GM18867 (cell line): ENCODE data around the gene TAS2R38.
"Not testable (repeated sequence)": the region's sequence is repeated elsewhere in the genome, so short reads cannot be mapped to it uniquely, and the experiment has no call there.

Experiments used
- ATAC-seq: cut with Tn5 transposase; IDR thresholded peaks from one replicate; pipeline ENCODE4 v1.9.1; 2021; ENCODE audit warnings: mild to moderate bottlenecking, moderate library complexity; ENCODE audit not compliant: unreplicated experiment

The TAS2R38 gene

GRCh38 chr7:141973673-141974072 lies at the start of gene TAS2R38:
Gene TAS2R38, minus strand, starts transcription at chr7:141973773. Its CDS starts 84 bp downstream, at chr7:141973689.
- no peak for ATAC-seq

- no peak for ATAC-seq
Measured at GRCh38 chr7:142018154-142018553, 44.6 kb upstream of the TAS2R38 start.

DNA sequence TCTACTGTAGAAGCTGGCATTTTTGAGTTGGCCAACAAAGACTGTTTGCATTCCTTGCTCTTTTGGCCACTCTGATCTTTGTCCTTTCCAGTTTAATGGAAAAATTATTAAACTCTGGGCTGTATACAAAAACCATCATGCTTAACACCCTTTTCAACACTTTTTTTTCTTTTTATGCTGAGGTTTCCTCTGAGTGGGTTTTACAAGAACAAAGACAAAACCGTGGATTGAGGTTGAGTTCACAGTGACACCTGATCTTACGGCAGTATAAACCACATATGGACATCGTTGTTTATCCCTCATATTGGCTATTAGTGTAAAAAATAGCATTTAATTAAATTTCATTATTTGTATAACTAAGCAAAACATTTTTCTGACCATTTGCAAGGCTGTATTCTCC lies 43.9 kb upstream of the TAS2R38 start:
- ATAC-seq, result no peak

DNA sequence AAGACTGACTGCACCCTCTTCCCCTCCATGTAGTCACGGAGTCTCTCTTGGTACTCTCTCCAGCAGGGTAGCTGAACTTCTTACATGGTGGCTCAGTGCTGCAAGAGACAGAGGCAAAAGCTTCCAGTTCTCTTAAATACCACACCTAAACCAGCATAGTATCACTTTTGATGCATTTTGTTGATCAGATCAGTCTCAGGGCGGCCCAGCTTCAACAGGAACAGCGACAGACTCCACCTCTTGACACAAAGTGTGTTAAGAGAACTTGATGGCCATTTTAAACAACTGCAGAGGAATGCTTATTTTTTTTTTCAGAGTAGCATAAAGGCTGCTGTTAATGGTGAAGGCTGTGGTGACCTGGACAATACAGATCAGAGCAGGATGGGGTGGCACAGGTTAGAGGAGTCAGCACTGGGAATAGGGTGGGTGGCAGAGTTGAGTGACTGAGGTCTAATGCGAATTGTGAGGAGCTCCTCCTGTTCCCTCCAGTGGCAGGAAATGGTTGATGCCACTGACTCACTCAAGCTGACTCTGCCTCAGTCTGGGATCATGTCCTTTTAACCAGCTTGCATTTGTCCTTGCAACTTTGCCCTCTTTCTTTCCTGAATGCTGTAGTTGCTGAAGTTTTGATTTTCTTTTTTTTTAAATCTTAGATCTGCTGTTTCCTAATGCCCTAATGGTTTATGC lies 39.4 kb upstream of the TAS2R38 start:
- ATAC-seq, result no peak

DNA sequence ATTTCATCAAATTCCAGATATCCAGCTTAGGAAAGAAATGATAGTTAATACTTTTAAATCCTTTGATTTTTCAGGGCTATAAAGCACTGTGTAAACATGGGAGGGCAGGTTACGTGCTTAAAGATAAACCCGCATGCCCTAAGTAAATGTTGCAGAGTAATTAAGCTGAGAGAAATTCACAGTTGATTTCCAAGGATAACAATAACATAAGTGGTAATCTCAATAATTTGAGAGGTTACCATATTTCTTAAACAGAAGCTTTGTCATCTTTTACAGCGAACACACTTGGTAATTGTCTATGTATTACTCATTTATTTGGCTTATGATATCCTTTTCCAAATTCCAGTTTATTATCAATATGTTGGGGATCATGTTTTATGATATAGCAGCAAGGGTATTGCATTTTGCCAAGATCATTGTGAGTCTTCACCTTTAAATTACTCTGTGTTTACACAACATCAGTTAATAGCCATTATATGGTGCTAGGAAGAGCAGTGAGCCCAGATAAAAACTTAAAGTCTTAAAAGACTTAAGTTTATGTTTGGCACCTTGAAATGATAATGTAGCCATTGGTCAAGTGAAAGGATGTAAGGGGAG lies 37.5 kb upstream of the TAS2R38 start:
- no peak for ATAC-seq

GRCh38 chr7:142009187-142009586 lies 35.6 kb upstream of the TAS2R38 start:
- ATAC-seq, result no peak

GRCh38 chr7:142006577-142006976 lies 33.0 kb upstream of the TAS2R38 start:
- no peak for ATAC-seq

- ATAC-seq, result no peak
Measured at GRCh38 chr7:142002179-142002578, 28.6 kb upstream of the TAS2R38 start.

GRCh38 chr7:142001163-142001874 lies 27.7 kb upstream of the TAS2R38 start:
- no peak for ATAC-seq

DNA sequence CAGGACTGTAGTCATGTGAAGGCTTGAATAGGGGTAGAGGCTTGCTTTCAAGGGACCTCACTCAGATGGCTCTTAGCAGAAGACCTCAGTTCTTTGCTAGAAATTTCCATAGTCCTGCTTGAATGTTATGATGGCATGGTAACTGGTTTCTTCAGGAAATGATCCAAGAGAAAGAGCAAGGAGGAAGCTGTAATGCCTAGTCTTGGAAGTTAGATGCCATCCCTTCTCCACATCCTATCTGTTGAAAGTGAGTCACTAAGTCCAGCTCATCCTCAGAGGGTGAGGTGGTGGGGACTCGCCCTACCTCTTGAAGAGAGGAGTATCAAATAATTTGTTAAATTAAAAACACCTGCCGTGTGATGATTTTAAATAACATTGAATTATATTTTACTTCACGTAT lies 26.7 kb upstream of the TAS2R38 start:
- ATAC-seq, result no peak

DNA sequence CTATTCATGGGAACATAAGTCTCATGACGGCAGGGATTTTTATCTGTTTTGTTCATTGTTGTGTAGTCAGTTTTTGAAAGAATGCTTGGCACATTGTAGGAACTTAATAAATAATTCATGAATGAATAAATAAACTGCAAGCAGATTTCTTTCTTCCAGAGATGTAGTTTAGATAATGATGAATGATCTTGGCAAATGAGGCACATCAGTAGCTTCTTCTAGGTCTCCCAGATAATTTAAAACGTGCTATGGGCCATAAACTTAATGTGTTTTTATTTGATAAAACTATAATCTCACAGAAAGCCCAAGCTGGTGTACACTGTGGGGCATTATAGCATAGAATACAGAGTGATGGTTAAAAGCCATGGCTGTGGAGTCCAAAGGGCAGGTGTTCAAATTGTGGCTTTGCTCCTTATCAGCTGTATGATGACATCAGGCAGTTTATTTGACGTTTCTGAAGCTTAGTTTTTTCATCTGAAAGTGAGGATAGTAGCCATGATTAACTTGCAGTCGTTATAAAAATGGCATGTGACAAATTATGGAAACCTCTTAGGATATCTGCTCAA lies 25.6 kb upstream of the TAS2R38 start:
- ATAC-seq, result no peak

GRCh38 chr7:141993354-141993753 lies 19.8 kb upstream of the TAS2R38 start:
- no peak for ATAC-seq

GRCh38 chr7:141992688-141993087 lies 19.1 kb upstream of the TAS2R38 start:
- ATAC-seq, result no peak

- ATAC-seq, result no peak
Measured at GRCh38 chr7:141992156-141992555, 18.6 kb upstream of the TAS2R38 start.

DNA sequence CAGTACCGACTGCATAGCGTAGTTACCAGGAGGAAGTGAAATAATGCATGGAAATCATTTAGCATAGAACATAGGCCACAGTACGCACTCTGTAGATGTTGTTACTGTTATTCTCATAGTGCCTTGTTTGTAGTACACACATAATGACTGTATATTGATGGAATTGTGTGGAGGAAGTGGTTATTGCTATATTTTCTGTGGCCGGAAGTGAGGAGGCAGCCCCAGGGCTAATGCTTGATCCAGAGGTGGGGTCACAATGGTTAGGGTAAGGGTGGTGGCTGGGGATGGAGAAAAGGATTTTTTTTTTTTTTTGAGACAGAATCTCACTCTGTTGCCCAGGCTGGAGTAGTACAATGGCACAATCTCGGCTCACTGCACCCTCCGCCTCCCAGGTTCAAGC lies 17.6 kb upstream of the TAS2R38 start:
- ATAC-seq, result no peak

- no peak for ATAC-seq
Measured at GRCh38 chr7:141990011-141990725, 16.6 kb upstream of the TAS2R38 start.

- ATAC-seq, result not testable (repeated sequence)
Measured at GRCh38 chr7:141987803-141988202, 14.2 kb upstream of the TAS2R38 start.

- peak; percentile 52 for ATAC-seq
Measured at GRCh38 chr7:141986923-141987322, 13.3 kb upstream of the TAS2R38 start.

DNA sequence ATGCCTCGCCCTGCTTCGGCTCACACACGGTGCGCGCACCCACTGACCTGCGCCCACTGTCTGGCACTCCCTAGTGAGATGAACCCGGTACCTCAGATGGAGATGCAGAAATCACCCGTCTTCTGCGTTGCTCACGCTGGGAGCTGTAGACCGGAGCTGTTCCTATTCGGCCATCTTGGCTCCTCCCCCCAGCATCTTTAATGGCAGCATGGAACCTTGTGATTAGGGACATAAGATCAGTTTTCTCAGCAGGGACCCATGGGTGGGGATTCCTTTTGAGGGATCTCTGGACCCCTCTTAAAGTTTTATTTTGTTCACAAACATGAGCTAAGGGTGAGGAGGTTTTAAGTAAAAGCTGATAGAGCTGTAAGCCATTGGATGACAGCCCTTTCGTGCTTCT lies 12.4 kb upstream of the TAS2R38 start:
- not testable (repeated sequence) for ATAC-seq

DNA sequence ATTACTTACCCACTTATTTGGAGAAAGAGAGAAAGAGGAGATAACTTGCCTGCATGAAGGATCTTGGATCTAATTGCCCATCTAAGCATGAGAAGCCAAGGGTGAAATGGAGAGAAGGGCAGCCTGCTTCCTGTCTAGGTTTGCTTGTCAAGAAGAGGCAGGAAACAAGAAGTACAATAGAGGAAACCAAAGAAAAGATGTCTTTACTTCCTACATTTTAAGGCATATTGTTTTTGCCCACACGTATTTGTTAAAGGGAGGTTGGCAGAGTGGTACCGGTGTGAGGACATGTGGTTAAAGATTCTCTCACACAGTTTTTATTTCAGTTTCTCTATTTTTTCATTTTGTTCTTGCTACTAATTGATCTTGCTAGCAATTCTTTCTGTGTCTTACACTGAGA lies 6.0 kb upstream of the TAS2R38 start:
- no peak for ATAC-seq

DNA sequence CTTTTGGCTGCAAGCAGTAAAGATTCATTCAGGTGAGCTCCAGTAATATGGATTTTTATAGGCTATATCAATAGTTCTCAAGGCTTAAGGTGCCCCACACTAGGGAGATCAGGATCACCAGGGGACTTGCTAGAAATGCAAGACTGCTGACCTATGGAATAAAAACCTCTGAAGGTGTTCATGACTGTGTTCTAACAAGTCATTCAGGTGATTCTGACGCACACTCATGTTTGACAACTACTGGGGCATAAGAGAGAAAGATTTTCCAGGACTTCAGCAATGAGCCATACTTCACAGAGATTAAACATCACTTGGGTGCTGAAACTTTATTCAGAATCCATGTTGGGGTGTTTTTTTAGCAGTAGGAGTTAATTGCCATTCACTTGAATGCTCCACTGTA lies 4.8 kb upstream of the TAS2R38 start:
- no peak for ATAC-seq
